SK-N-MC (cell line): Measurements from ENCODE around the gene PRKN.

Experiments used
- EZH2 ChIP-seq: fragments of 200-600 bp; sonication (generic); IDR thresholded peaks from one replicate; pipeline ENCODE4 v1.6.1; 2017; ENCODE audit warnings: antibody characterized with exemption
- FOXP2 ChIP-seq: optimal IDR thresholded peaks from 2 replicates; pipeline ENCODE3; 2011; ENCODE audit warnings: mild to moderate bottlenecking, moderate library complexity; ENCODE audit not compliant: insufficient read depth; ENCODE audit errors: extremely low read length, control extremely low read depth
- POLR2AphosphoS5 ChIP-seq: IDR thresholded peaks from 2 replicates; pipeline ENCODE4 v1.6.1; 2012; ENCODE audit warnings: mild to moderate bottlenecking, low read depth, low read length, borderline replicate concordance

- TF ChIP-seq POLR2AphosphoS5 (no peak), EZH2 (no peak), FOXP2 (no peak)
Measured at GRCh38 chr6:162699961-162700360, 27.6 kb downstream of the PRKN start.
